GM12878 (cell line): ENCODE results near the gene CLIC3. TPM values are rescaled to one million over a fixed set of nuclear protein-coding genes. Genes with fewer than 3 reads are reported as not detected.

Experiments
- ATAC-seq: fragments of 200-7000 bp; cut with Tn5 transposase; 3 replicates; pipeline ENCODE4 v1.9.1; 2020; ENCODE audit warnings: mild to moderate bottlenecking, moderate library complexity
- BruUV-seq: library from RNA; stranded (reverse); fragments of 400-500 nt; replicated peaks from 2 replicates; lab custom pipeline; 2021; lab: Mats Ljungman, UMichigan
- CTCF ChIA-PET: fragments of 300-600 bp; sonication (Branson Sonifier 250); formaldehyde crosslinking; extraction: SDS; loops from one replicate; lab custom pipeline; 2021; ENCODE audit warnings: inconsistent platforms; lab: Yijun Ruan, JAX
- POLR2A ChIA-PET: fragments of 350-600 bp; formaldehyde crosslinking; extraction: SDS; loops from one replicate; lab custom pipeline; 2021; ENCODE audit warnings: inconsistent platforms; lab: Charles Lee
- RAD21 ChIA-PET: fragments of 300-600 bp; sonication (Branson Sonifier 250); formaldehyde crosslinking; loops from one replicate; lab custom pipeline; 2023; ENCODE audit warnings: antibody characterized with exemption; ENCODE audit not compliant: unreplicated experiment; lab: Charles Lee
- SMC1A ChIA-PET: fragments of 300-600 bp; sonication (Branson Sonifier 250); formaldehyde crosslinking; loops from one replicate; lab custom pipeline; 2023; ENCODE audit not compliant: unreplicated experiment, uncharacterized antibody; lab: Charles Lee
- DNase-seq: peaks from one replicate; pipeline ENCODE4 v3.0.0-alpha.2; 2011; ENCODE audit warnings: low read depth, low spot score
- FAIRE-seq: peaks from 3 replicates; lab custom pipeline; 2011; peaks lifted over from hg19 to GRCh38; lab: Jason Lieb, UNC
- H2AFZ ChIP-seq: 2 replicates; pipeline ENCODE4 v1.6.0; 2011; ENCODE audit warnings: low read depth, low read length, control low read depth; ENCODE audit not compliant: control insufficient read depth
- H3K27ac ChIP-seq: 2 replicates; pipeline ENCODE4 v1.5.1; 2011; ENCODE audit warnings: control low read depth; ENCODE audit not compliant: control insufficient read depth, insufficient read depth
- H3K27me3 ChIP-seq, 2 experiments: replicated peaks in 1 of 2; 2 replicates each; pipeline versions ENCODE4 v1.6.0 to v1.6.1; 2011; ENCODE audit warnings: low read length in 1 of 2; ENCODE audit not compliant: control insufficient read depth in 2 of 2, insufficient read depth in 2 of 2
- H3K36me3 ChIP-seq, 2 experiments: 2 replicates each; pipeline ENCODE4 v1.5.1; 2011; ENCODE audit warnings: low read length in 1 of 2; ENCODE audit not compliant: control insufficient read depth in 2 of 2, insufficient read depth in 2 of 2
- H3K4me1 ChIP-seq: 2 replicates; pipeline ENCODE4 v1.6.1; 2011; ENCODE audit warnings: mild to moderate bottlenecking, low read length, moderate library complexity, mixed read lengths; ENCODE audit not compliant: control insufficient read depth, insufficient read depth
- H3K4me2 ChIP-seq: 2 replicates; pipeline ENCODE4 v1.6.0; 2011; ENCODE audit warnings: control low read depth; ENCODE audit not compliant: control insufficient read depth, insufficient read depth
- H3K4me3 ChIP-seq: fragments of 200-600 bp; sonication (generic); 2 replicates; pipeline ENCODE4 v1.5.1; 2016
- H3K79me2 ChIP-seq: 2 replicates; pipeline ENCODE4 v1.6.0; 2011; ENCODE audit warnings: low read length; ENCODE audit not compliant: control insufficient read depth, insufficient read depth
- H3K9ac ChIP-seq: 2 replicates; pipeline ENCODE4 v1.8.0; 2011; ENCODE audit warnings: low read length, control low read depth, mixed read lengths; ENCODE audit not compliant: control insufficient read depth, insufficient read depth
- H3K9me3 ChIP-seq: replicated peaks from 3 replicates; pipeline ENCODE4 v1.5.1; 2011; ENCODE audit warnings: mild to moderate bottlenecking, low read length; ENCODE audit not compliant: control insufficient read depth, insufficient read depth
- H4K20me1 ChIP-seq: 2 replicates; pipeline ENCODE4 v1.6.0; 2011; ENCODE audit not compliant: control insufficient read depth, insufficient read depth
- BACH1 ChIP-seq: fragments of 450-650 bp; IDR thresholded peaks from 2 replicates; pipeline ENCODE4 v1.6.1; 2017; ENCODE audit warnings: mild to moderate bottlenecking, borderline replicate concordance
- CTCF ChIP-seq, 3 experiments: IDR thresholded peaks in 2 of 3; conservative IDR thresholded peaks in 1 of 3; 2 replicates each; pipeline ENCODE4 v1.5.1; 2011; ENCODE audit warnings: low read depth in 3 of 3, low read length in 3 of 3, mild to moderate bottlenecking in 3 of 3, control low read depth in 2 of 3, moderate library complexity in 2 of 3, inconsistent platforms in 1 of 3, mixed read lengths in 1 of 3; ENCODE audit not compliant: control insufficient read depth in 2 of 3, insufficient read depth in 1 of 3; ENCODE audit errors: extremely low read depth in 1 of 3
- RAD21 ChIP-seq: IDR thresholded peaks from 2 replicates; pipeline ENCODE4 v1.6.1; 2011; ENCODE audit warnings: mild to moderate bottlenecking, low read depth, low read length, moderate library complexity; ENCODE audit not compliant: insufficient read depth
- WGBS: methylation state at CpG from one replicate; pipeline ENCODE4 v1.1.6; 2016; ENCODE audit warnings: low lambda C conversion rate; ENCODE audit not compliant: insufficient replicate concordance, insufficient coverage; ENCODE audit errors: missing lambda C conversion rate; 5-methylcytosine and 5-hydroxymethylcytosine counted together
- in situ Hi-C: fragments of 300-500 bp; cut with MboI; formaldehyde crosslinking; loops from 9 replicates; pipeline ENCODE4 v1.14.3; 2018; ENCODE audit warnings: mixed read lengths
- intact Hi-C: fragments of 100-400 bp; cut with micrococcal nuclease; formaldehyde crosslinking; loops from one replicate; pipeline ENCODE4 v1.14.2; 2022; ENCODE audit not compliant: unreplicated experiment
- polyA plus RNA-seq, 11 experiments: library from polyadenylated mRNA; depleted of rRNA in 4 of 11; unstranded in 6 of 11; stranded (reverse) in 5 of 11; fragments of >200 nt; fragmentation: Nextera tagmentation in 4 of 11; fragmentation: Illumina TruSeq in 1 of 11; extraction: Ambion mirVana in 4 of 11; extraction: Trizol in 1 of 11; gene quantifications; 1 replicate in 1 of 11; 2 replicates in 10 of 11; pipeline versions ENCODE4 v1.2.1 to v1.2.3, GENCODE V29; 2011 to 2016; ENCODE audit warnings: inconsistent platforms in 2 of 11, missing spikeins in 2 of 11, low read depth in 1 of 11
- total RNA-seq, 4 experiments: library from RNA; depleted of rRNA in 3 of 4; stranded (reverse); fragments of >200 nt in 3 of 4; fragmentation: Illumina TruSeq in 1 of 4; extraction: Trizol in 1 of 4; gene quantifications; 2 replicates each; pipeline versions ENCODE4 v1.2.1 to v1.2.3, GENCODE V29; 2013 to 2021

Gene CLIC3
- total and polyA plus RNA-seq, 10 of the 15 experiments (the other 5 are each of a cell fraction or from before 2014, with no cell fraction given): 0.31 TPM; not detected in 9

- no peaks in the 10 kb centered on the region for H3K9me3 ChIP-seq
- no peaks in the 10 kb centered on the region for H3K36me3 ChIP-seq
- ChIA-PET POLR2A (interaction anchor here (0.6 kb wide), 1 partner anchor 225 kb away, joined by 3 read pairs; no protein-coding TSS in a partner anchor), RAD21 (interaction anchor here (1.3 kb wide), 1 partner anchor 59 kb away, joined by 7 read pairs; no protein-coding TSS in a partner anchor), CTCF (interaction anchor here (1.5 to 2.9 kb wide), 2 partner anchors 54 to 60 kb away, joined by 6 to 11 read pairs; no protein-coding TSS in a partner anchor), SMC1A (interaction anchor here (1.3 kb wide), 1 partner anchor 27 kb away, joined by 3 read pairs; no protein-coding TSS in a partner anchor)
- no peak overlapping the region for H3K4me2 ChIP-seq
- H3K27ac ChIP-seq: no peak overlapping the region
- H3K9ac ChIP-seq: no peak overlapping the region
- no peaks in the 10 kb centered on the region for H3K79me2 ChIP-seq
- H4K20me1 ChIP-seq: no peaks in the 10 kb centered on the region
- FAIRE-seq (no peak), ATAC-seq (peak; percentile 25), DNase-seq (no peak)
- no TSS peak for BruUV-seq
- H3K27me3 ChIP-seq: no peaks in the 10 kb centered on the region; a peak in 2 of 4 replicates
- WGBS: 5% methylated on average over 14 of the region's 14 CpGs
- H2AFZ ChIP-seq: no peak overlapping the region
- no peak overlapping the region for H3K4me3 ChIP-seq
- peak in 2 of 3 experiments; percentile 7 to 17; a peak in 1 of 6 replicates for TF ChIP-seq CTCF (IDR thresholded peaks at IDR 0.05 in 2 of 3, conservative IDR thresholded peaks at IDR 0.05 in 1 of 3; ENCODE audit: control insufficient read depth in 2 of 3, extremely low read depth in 1 of 3, insufficient read depth in 1 of 3, low read depth in 3 of 3, low read length in 3 of 3)
- 0 out of 2 replicates have a peak, but pooled peaks have one; percentile 26 for TF ChIP-seq RAD21
- no peak for TF ChIP-seq BACH1
- H3K4me1 ChIP-seq: no peaks in the 10 kb centered on the region
- in situ Hi-C loops (no loop called here), intact Hi-C loops (no loop called here)
Measured at GRCh38 chr9:136975644-136976043, 20.7 kb downstream of the CLIC3 start.
